Measurements from ENCODE around the gene SMAD1. TPM values are rescaled to one million over a fixed set of nuclear protein-coding genes. Genes with fewer than 3 reads are reported as not detected.

SMAD1 gene
- total and polyA plus RNA-seq, 2 donors (not counting 1 experiment from before 2014, with no cell fraction given), result 13.0 to 25.1 TPM

DNA sequence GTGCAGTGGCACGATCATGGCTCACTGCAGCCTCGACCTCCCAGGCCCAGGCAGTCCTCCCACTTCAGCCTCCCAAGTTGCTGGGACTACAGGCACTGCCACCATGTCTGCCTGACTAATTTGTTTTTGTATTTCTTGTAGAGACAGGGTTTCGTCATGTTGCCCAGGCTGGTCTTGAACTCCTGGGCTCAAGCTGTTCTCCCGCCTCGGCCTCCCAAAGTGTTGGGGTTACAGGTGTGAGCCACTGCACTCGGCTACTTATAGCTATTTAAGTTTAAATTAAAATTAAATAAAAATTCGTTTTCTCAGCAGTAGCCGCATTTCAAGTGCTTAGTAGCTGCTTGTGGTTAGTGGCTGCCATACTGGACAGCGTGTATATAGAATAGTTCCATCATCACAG is 3.5 kb downstream of the SMAD1 start:
- Histone ChIP-seq H3K4me2 (ENCODE audit: extremely low read depth, insufficient read depth, low read length) (no peak overlapping the region), H4K20me1 (ENCODE audit: control insufficient read depth, extremely low read depth, insufficient read depth, low read length) (no peaks in the 10 kb centered on the region), H3K27me3 (ENCODE audit: control insufficient read depth, insufficient read depth, low read length) (no peaks in the 10 kb centered on the region), H3K4me1 (ENCODE audit: control insufficient read depth, extremely low read depth, insufficient read depth, low read length) (no peaks in the 10 kb centered on the region), H3K79me2 (ENCODE audit: control insufficient read depth, insufficient read depth, low read length) (peaks cover 9% of the 10 kb centered on the region), H2AFZ (ENCODE audit: low read length) (no peak overlapping the region), H3K9me3 (ENCODE audit: control insufficient read depth, insufficient read depth, low read depth, low read length) (no peaks in the 10 kb centered on the region), H3K27ac (ENCODE audit: insufficient read depth, low read length) (no peak overlapping the region), H3K9ac (ENCODE audit: insufficient read depth, low read length) (no peak overlapping the region), H3K36me3 (ENCODE audit: control insufficient read depth, insufficient read depth, low read length) (no peaks in the 10 kb centered on the region), H3K4me3 (replicated peaks in 1 of 4; ENCODE audit: control extremely low read depth in 1 of 4, insufficient read depth in 1 of 4, low read depth in 3 of 4, low read length in 4 of 4) (no peak overlapping the region)
- DNase-seq (ENCODE audit: low read depth in 2 of 2), result no peak
- TF ChIP-seq CTCF (conservative IDR thresholded peaks at IDR 0.05 in 1 of 2, IDR thresholded peaks at IDR 0.05 in 1 of 2; ENCODE audit: low read depth in 1 of 2, low read length in 2 of 2), result no peak
- no peak for TF ChIP-seq EZH2 (IDR thresholded peaks at IDR 0.05; ENCODE audit: low read length, missing control alignments)

DNA sequence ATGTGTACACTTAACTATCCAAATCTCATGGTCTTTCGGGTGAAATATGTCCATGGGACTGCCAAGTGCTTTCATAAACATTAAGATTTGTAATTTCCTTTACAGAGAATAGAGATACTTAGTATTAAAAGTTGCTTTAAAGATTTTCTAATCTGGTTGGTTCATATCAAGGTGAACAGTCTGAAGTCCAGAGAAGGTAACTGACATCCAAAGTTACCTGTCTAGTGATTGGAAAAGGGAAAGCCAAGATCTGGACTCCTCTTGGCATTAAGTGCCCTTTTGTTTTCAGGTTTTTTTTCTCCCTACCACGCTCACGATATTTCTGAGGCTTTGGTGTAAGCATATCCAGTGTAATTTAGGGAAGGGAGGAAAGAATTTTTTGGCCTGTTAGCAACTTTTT is 5.0 kb downstream of the SMAD1 start:
- H3K4me2 ChIP-seq (ENCODE audit: extremely low read depth, insufficient read depth, low read length), result no peak overlapping the region
- H3K27ac ChIP-seq (ENCODE audit: insufficient read depth, low read length), result no peak overlapping the region
- peaks cover 9% of the 10 kb centered on the region for H3K79me2 ChIP-seq (ENCODE audit: control insufficient read depth, insufficient read depth, low read length)
- H3K4me3 ChIP-seq (replicated peaks in 1 of 4; ENCODE audit: control extremely low read depth in 1 of 4, insufficient read depth in 1 of 4, low read depth in 3 of 4, low read length in 4 of 4), result no peak overlapping the region
- no peaks in the 10 kb centered on the region for H3K27me3 ChIP-seq (ENCODE audit: control insufficient read depth, insufficient read depth, low read length)
- H3K9ac ChIP-seq (ENCODE audit: insufficient read depth, low read length), result no peak overlapping the region
- no peaks in the 10 kb centered on the region for H4K20me1 ChIP-seq (ENCODE audit: control insufficient read depth, extremely low read depth, insufficient read depth, low read length)
- H3K4me1 ChIP-seq (ENCODE audit: control insufficient read depth, extremely low read depth, insufficient read depth, low read length), result no peaks in the 10 kb centered on the region
- no peak overlapping the region for H2AFZ ChIP-seq (ENCODE audit: low read length)
- no peak for TF ChIP-seq CTCF (conservative IDR thresholded peaks at IDR 0.05 in 1 of 2, IDR thresholded peaks at IDR 0.05 in 1 of 2; ENCODE audit: low read depth in 1 of 2, low read length in 2 of 2)
- no peak for TF ChIP-seq EZH2 (IDR thresholded peaks at IDR 0.05; ENCODE audit: low read length, missing control alignments)
- no peak for DNase-seq (ENCODE audit: low read depth in 2 of 2)
- no peaks in the 10 kb centered on the region for H3K36me3 ChIP-seq (ENCODE audit: control insufficient read depth, insufficient read depth, low read length)
- no peaks in the 10 kb centered on the region for H3K9me3 ChIP-seq (ENCODE audit: control insufficient read depth, insufficient read depth, low read depth, low read length)

DNA sequence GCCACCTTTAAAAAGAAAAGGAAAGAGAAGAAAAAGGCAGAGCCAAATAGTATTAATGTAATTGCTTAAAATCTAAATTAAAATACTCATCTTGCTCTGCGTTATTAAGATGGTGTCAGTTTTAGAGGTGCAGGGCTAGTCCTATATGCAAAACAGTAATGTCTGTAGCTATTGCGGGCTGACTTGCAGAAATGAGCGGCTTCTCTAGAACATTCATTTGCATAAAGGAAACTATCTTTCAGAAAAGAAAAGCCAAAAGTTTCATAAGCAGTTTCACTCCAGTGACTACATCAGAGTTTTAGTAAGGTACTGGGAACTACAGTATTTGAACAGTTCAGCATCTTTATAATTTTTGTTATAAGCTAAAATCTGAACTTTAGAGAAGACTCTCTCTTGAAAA is 6.0 kb downstream of the SMAD1 start:
- Histone ChIP-seq H4K20me1 (ENCODE audit: control insufficient read depth, extremely low read depth, insufficient read depth, low read length) (no peaks in the 10 kb centered on the region), H3K4me1 (ENCODE audit: control insufficient read depth, extremely low read depth, insufficient read depth, low read length) (no peaks in the 10 kb centered on the region), H3K4me2 (ENCODE audit: extremely low read depth, insufficient read depth, low read length) (no peak overlapping the region), H3K9me3 (ENCODE audit: control insufficient read depth, insufficient read depth, low read depth, low read length) (no peaks in the 10 kb centered on the region), H3K27me3 (ENCODE audit: control insufficient read depth, insufficient read depth, low read length) (no peaks in the 10 kb centered on the region), H3K79me2 (ENCODE audit: control insufficient read depth, insufficient read depth, low read length) (peaks cover 9% of the 10 kb centered on the region), H2AFZ (ENCODE audit: low read length) (no peak overlapping the region), H3K9ac (ENCODE audit: insufficient read depth, low read length) (no peak overlapping the region), H3K36me3 (ENCODE audit: control insufficient read depth, insufficient read depth, low read length) (no peaks in the 10 kb centered on the region), H3K27ac (ENCODE audit: insufficient read depth, low read length) (no peak overlapping the region), H3K4me3 (replicated peaks in 1 of 4; ENCODE audit: control extremely low read depth in 1 of 4, insufficient read depth in 1 of 4, low read depth in 3 of 4, low read length in 4 of 4) (no peak overlapping the region)
- TF ChIP-seq CTCF (conservative IDR thresholded peaks at IDR 0.05 in 1 of 2, IDR thresholded peaks at IDR 0.05 in 1 of 2; ENCODE audit: low read depth in 1 of 2, low read length in 2 of 2) (no peak), EZH2 (IDR thresholded peaks at IDR 0.05; ENCODE audit: low read length, missing control alignments) (no peak)
- no peak for DNase-seq (ENCODE audit: low read depth in 2 of 2)
